Upper lobe of right lung (tissue), 1 donor: ENCODE results near the gene KLRG1. TPM values are rescaled to one million over a fixed set of nuclear protein-coding genes. Genes with fewer than 3 reads are reported as not detected.
A peak's percentile ranks its signal among the peaks of the same experiment; 100 is the strongest.

ENCODE experiments used
- ATAC-seq: fragments of 200-7000 bp; cut with Tn5 transposase; one replicate; pipeline ENCODE4 v1.9.1; 2020; ENCODE audit warnings: mild to moderate bottlenecking, moderate library complexity
- DNase-seq: peaks from one replicate; pipeline ENCODE4 v3.0.0-alpha.2; 2020
- H3K27ac ChIP-seq: fragments of 200-600 bp; one replicate; pipeline ENCODE4 v1.8.0; 2022
- H3K27me3 ChIP-seq: fragments of 200-600 bp; one replicate; pipeline ENCODE4 v1.8.0; 2022; ENCODE audit warnings: mild to moderate bottlenecking
- H3K36me3 ChIP-seq: fragments of 200-600 bp; one replicate; pipeline ENCODE4 v1.8.0; 2022
- H3K4me1 ChIP-seq: fragments of 200-600 bp; one replicate; pipeline ENCODE4 v1.8.0; 2022
- H3K4me3 ChIP-seq: fragments of 200-600 bp; one replicate; pipeline ENCODE4 v1.8.0; 2022; ENCODE audit warnings: mild to moderate bottlenecking
- H3K9me3 ChIP-seq: fragments of 200-600 bp; one replicate; pipeline ENCODE4 v1.8.0; 2022
- intact Hi-C: fragments of 100-400 bp; cut with DNase I; formaldehyde crosslinking; loops from one replicate; pipeline ENCODE4 v1.11.0; 2022
- total RNA-seq: library from RNA; stranded (reverse); fragmentation: NEBNext Ultra II Directional; extraction: Animal tissue kit (Norgen Biotek cat#: 25700); gene quantifications from one replicate; pipeline ENCODE4 v1.2.1, GENCODE V29; 2021
- TF ChIP-seq, protein P1 (sequence below): fragments of 200-600 bp; IDR thresholded peaks from one replicate; pipeline ENCODE4 v1.8.0; 2022; ENCODE audit warnings: antibody characterized with exemption
- donor health status: DM: no; HTN: yes; CAD: no; lungs with severe emphysema.

KLRG1 gene
- total RNA-seq, 1 donor from 2014 or later, result 3.3 TPM

DNA sequence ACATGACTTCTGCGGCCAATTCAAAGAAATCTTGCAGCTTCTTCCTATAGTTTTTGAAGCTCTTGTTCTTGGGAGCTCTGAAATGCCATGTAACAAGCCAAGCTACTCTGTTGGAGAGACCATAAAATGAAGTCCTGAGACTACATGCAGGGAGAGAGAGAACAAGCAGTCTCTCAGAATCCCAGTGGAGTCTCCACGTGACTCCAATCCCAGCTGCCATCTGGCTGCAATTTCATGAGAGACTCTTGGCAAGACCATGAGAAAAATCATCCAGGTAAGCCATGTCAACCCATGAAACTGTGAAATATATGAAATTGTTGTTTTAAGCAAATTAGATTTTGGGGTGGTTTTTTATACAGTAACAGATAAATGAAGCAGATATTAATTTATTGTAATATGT is 54.4 kb downstream of the KLRG1 start:
- H3K36me3 ChIP-seq, result no peaks in the 10 kb centered on the region
- H3K4me1 ChIP-seq, result no peaks in the 10 kb centered on the region
- no peak overlapping the region for H3K4me3 ChIP-seq
- TF ChIP-seq, protein P1, sequence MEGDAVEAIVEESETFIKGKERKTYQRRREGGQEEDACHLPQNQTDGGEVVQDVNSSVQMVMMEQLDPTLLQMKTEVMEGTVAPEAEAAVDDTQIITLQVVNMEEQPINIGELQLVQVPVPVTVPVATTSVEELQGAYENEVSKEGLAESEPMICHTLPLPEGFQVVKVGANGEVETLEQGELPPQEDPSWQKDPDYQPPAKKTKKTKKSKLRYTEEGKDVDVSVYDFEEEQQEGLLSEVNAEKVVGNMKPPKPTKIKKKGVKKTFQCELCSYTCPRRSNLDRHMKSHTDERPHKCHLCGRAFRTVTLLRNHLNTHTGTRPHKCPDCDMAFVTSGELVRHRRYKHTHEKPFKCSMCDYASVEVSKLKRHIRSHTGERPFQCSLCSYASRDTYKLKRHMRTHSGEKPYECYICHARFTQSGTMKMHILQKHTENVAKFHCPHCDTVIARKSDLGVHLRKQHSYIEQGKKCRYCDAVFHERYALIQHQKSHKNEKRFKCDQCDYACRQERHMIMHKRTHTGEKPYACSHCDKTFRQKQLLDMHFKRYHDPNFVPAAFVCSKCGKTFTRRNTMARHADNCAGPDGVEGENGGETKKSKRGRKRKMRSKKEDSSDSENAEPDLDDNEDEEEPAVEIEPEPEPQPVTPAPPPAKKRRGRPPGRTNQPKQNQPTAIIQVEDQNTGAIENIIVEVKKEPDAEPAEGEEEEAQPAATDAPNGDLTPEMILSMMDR, result no peak
- no peaks in the 10 kb centered on the region for H3K9me3 ChIP-seq
- no peaks in the 10 kb centered on the region for H3K27me3 ChIP-seq
- ATAC-seq (no peak), DNase-seq (no peak)
- H3K27ac ChIP-seq, result no peak overlapping the region
- intact Hi-C loops, result loop anchor here (10.0 kb wide), 1 partner anchor 369 kb away; no protein-coding TSS in a partner anchor

DNA sequence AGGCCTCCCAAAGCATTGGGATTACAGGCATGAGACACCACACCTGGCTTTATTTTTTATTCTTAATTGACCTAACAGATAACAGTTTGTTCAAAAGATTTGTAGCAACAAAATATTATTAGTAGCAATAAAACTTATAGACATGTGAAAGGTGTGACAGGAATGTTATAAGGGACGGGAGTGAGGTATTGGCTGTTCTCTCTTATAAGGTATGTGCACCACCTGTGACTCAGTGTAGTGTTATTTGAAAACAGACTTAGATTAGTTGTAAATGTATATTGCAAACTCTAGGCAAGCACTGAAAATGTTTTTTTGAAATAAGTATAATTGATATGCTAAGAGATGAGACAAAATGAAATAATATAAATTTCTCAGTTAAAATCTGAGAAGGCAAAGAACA is 57.8 kb downstream of the KLRG1 start:
- TF ChIP-seq, protein P1, result no peak
- intact Hi-C loops, result loop anchor here (10.0 kb wide), 1 partner anchor 372 kb away; no protein-coding TSS in a partner anchor
- no peak for DNase-seq
- Histone ChIP-seq H3K36me3 (no peaks in the 10 kb centered on the region), H3K9me3 (no peaks in the 10 kb centered on the region), H3K4me3 (no peak overlapping the region), H3K4me1 (no peaks in the 10 kb centered on the region), H3K27me3 (no peaks in the 10 kb centered on the region), H3K27ac (no peak overlapping the region)
- no peak for ATAC-seq

DNA sequence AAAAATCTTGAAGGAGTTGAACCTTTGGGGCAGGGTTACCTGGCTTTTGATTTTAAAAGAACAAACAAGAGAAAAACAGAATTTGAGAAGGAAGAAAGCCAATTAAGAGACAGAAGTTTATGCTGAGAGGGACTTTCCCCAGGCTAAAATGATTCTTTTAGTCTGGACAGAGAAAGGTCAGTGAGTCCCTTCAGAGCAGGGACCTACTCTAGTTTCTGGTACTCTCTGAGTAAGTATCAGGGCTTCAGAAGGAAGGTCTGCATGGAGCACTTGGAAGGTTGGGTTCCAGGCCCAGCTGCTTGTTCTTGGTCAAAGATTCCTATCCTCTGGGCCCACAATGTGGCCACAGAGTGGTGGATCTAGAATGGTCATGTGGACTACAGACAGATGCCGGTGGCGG is 59.6 kb downstream of the KLRG1 start:
- Histone ChIP-seq H3K4me3 (no peak overlapping the region), H3K36me3 (no peaks in the 10 kb centered on the region), H3K27me3 (no peaks in the 10 kb centered on the region), H3K9me3 (no peaks in the 10 kb centered on the region), H3K27ac (no peak overlapping the region), H3K4me1 (no peaks in the 10 kb centered on the region)
- intact Hi-C loops, result loop anchor here (10.0 kb wide), 1 partner anchor 374 kb away; no protein-coding TSS in a partner anchor
- TF ChIP-seq, protein P1, result no peak
- no peak for ATAC-seq
- DNase-seq, result no peak

DNA sequence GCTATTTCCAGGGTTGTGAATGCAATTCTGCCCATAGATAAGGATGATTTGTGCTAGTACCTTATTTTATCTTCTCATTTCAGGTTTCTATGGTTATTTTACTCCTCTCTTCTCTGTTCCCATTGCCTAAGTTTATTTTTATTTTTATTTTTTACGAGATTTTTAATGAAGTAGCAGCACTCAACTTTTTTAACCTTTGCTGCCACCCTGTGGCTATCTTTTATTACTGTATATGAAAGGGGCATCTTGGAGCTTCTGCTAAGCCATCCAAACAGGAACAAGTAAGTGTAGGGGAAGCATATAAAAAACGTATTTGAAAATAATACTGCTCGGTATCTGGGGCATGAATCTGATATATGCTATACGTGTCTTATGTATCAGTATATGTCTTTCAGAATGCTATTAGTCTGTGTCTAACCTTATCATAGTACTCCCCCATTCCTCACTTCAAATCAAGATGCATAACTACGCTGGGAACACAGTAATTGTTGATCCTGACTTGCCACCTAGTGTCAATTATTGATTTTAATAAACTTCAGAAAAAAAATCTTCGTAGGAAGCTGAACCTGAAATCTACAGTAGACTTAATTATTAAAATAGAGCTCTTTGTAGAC is 60.3 kb downstream of the KLRG1 start:
- H3K9me3 ChIP-seq, result no peaks in the 10 kb centered on the region
- peak; percentile 66 for ATAC-seq
- no peaks in the 10 kb centered on the region for H3K27me3 ChIP-seq
- H3K27ac ChIP-seq, result no peak overlapping the region
- TF ChIP-seq, protein P1, result peak; percentile 58
- no peak for DNase-seq
- H3K36me3 ChIP-seq, result no peaks in the 10 kb centered on the region
- intact Hi-C loops, result loop anchor here (10.0 kb wide), 1 partner anchor 375 kb away; no protein-coding TSS in a partner anchor
- H3K4me1 ChIP-seq, result no peaks in the 10 kb centered on the region
- no peak overlapping the region for H3K4me3 ChIP-seq

DNA sequence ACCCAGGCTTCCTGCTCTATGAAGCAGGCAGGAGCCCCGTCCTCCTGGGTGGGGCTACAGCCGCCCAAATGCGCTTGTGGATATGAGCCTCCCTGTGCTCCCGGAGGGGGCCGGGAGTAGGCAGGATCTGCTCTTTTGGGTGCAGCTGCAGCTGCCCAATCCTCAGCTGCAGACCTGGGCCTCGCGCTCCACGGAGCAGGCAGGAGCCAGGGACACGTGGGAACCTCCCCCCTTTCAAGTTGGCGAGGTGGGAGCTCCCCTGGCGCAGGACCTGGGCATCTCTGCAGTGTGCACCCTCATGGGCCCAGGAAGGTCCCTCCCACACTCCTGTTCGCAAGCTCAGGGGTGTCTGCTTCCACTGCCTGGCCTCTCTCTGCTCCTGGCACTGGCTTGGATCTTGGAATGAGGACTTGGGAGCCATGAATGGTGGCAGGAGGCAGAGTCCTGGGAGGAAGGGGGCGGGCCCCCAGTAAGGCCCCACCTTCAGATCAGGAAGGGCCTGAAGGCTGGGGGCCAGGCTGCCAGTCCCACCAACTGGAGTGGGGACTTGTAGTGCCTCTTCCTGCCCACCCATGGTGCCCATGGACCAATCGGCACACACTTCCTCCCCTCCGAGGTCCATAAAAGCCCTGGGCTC is 61.3 kb downstream of the KLRG1 start:
- Histone ChIP-seq H3K27me3 (no peaks in the 10 kb centered on the region), H3K9me3 (no peaks in the 10 kb centered on the region), H3K27ac (no peak overlapping the region), H3K4me1 (no peaks in the 10 kb centered on the region), H3K4me3 (no peak overlapping the region), H3K36me3 (no peaks in the 10 kb centered on the region)
- ATAC-seq, result peak; percentile 24
- DNase-seq, result no peak
- intact Hi-C loops, result no loop called here
- TF ChIP-seq, protein P1, result no peak
